Erythroblast (primary cell): ENCODE measurements around the gene NDUFB2.
"Not testable (repeated sequence)": the region's sequence is repeated elsewhere in the genome, so short reads cannot be mapped to it uniquely, and the experiment has no call there.

Source experiments
- GATA1 ChIP-seq: IDR thresholded peaks from 2 replicates; pipeline ENCODE4 v1.6.1; 2011; ENCODE audit warnings: low read depth, mild to moderate bottlenecking, control low read depth, low read length, moderate library complexity
- POLR2A ChIP-seq: IDR thresholded peaks from 2 replicates; pipeline ENCODE4 v1.6.1; 2011; ENCODE audit warnings: mild to moderate bottlenecking, low read length

GRCh38 chr7:140669862-140670261 is 26.6 kb upstream of the NDUFB2 start:
- not testable (repeated sequence) for TF ChIP-seq POLR2A, GATA1
